ENCODE data around the gene ASNS.
"Not testable (repeated sequence)": the region's sequence is repeated elsewhere in the genome, so short reads cannot be mapped to it uniquely, and the experiment has no call there.

The ASNS gene

GRCh38 chr7:97851683-97852082, 20.5 kb downstream of the ASNS start:
- POLR2A ChIA-PET = no interaction called here

DNA sequence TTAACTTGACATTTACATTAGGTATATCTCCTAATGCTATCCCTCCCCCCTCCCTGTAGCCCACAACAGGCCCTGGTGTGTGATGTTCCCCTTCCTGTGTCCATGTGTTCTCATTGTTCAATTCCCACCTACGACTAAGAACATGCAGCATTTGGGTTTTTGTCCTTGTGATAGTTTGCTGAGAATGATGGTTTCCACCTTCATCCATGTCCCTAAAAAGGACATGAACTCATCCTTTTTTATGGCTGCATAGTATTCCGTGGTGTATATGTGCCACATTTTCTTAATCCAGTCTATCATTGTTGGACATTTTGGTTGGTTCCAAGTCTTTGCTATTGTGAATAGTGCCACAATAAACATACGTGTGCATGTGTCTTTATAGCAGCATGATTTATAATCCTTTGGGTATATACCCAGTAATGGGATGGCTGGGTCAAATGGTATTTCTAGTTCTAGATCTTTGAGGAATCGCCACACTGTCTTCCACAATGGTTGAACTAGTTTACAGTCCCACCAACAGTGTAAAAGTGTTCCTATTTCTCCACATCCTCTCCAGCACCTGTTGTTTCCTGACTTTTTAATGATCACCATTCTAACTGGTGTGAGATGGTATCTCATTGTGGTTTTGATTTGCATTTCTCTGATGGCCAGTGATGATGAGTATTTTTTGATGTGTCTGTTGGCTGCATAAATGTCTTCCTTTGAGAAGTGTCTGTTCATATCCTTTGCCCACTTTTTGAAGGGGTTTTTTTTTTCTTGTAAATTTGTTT, 21.8 kb downstream of the ASNS start:
- CTCF ChIA-PET; POLR2A ChIA-PET; DNase-seq (ENCODE audit: extremely low spot score): not testable (repeated sequence)

More at GRCh38 chr7:97851683-97852082, 20.5 kb downstream of the ASNS start:
- no peak for TF ChIP-seq CTCF (IDR thresholded peaks at IDR 0.05; ENCODE audit: control extremely low read depth, extremely low read depth, low read depth, missing control alignments)
- CTCF ChIA-PET = interaction anchor here (1.3 to 1.6 kb wide), 2 partner anchors 15 to 747 kb away, joined by 3 read pairs; no protein-coding TSS in a partner anchor
- DNase-seq (ENCODE audit: extremely low spot score) = no peak

DNA sequence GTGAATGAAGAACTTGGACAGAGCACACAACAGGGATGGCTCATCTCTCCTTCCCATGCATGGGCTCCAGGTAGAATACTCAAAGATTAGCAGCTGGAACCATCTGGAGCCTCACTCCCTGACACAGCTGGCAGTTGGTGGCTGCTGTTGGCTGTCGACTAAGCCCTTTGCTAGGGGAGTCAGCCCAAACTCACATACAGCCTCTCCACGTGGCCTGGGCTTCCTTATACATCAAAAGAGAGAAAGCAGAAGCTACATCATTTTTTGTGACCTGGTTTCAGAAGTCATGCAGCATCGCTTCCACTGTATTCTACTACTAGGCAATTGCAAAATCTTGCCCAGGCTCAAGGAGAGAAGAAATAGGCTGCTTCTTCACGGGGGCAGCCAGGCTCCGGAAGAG, 24.4 kb downstream of the ASNS start:
- CTCF ChIA-PET = interaction anchor here (1.9 to 6.6 kb wide), 3 partner anchors 9 to 743 kb away, joined by 6 to 51 read pairs (median 10); no protein-coding TSS in a partner anchor
- no peak for TF ChIP-seq CTCF (IDR thresholded peaks at IDR 0.05; ENCODE audit: control extremely low read depth, extremely low read depth, low read depth, missing control alignments)
- DNase-seq (ENCODE audit: extremely low spot score) = no peak
- POLR2A ChIA-PET = interaction anchor here (0.6 kb wide), 1 partner anchor 164 kb away, joined by 5 read pairs; no protein-coding TSS in a partner anchor

GRCh38 chr7:97846945-97847344, 25.3 kb downstream of the ASNS start:
- no peak for DNase-seq (ENCODE audit: extremely low spot score)
- ChIA-PET CTCF (interaction anchor here (6.6 kb wide), 1 partner anchor 11 kb away, joined by 51 read pairs; no protein-coding TSS in a partner anchor), POLR2A (no interaction called here)

DNA sequence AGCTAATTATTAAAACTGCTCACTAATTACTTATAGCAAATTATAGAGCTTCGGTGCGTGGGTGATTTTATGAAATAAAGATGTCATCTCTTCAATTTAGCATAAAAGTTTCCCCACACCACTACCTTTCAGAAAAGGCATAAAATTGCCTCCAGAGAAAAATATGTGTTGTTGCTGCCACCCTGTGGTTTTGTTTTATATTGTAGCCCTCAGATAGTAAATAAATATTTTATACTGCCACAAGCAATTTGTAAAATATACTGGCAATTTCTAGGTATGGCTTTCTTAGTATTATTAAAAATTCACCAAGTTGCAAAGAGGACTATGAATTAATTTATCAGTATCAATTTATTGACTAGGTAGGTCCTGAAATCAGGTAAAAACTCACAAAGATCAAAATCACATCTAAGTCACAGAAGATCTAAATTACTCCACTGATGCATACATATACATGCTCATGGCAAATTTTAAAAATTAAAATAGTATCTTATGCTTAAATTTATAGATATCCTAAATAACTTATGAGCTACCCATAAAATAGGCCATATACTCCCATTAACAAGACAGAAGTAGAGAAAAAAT, 26.5 kb downstream of the ASNS start:
- ChIA-PET POLR2A (no interaction called here), CTCF (interaction anchor here (0.7 to 6.6 kb wide), 15 partner anchors 10 to 741 kb away, joined by 3 to 51 read pairs (median 4); partner anchors contain the start of gene SDHAF3)
- no peak for DNase-seq (ENCODE audit: extremely low spot score)
- peak; percentile 37 for TF ChIP-seq CTCF (IDR thresholded peaks at IDR 0.05; ENCODE audit: control extremely low read depth, extremely low read depth, low read depth, missing control alignments)

More at GRCh38 chr7:97846945-97847344, 25.3 kb downstream of the ASNS start:
- TF ChIP-seq CTCF (IDR thresholded peaks at IDR 0.05; ENCODE audit: control extremely low read depth, extremely low read depth, low read depth, missing control alignments) = no peak

DNA sequence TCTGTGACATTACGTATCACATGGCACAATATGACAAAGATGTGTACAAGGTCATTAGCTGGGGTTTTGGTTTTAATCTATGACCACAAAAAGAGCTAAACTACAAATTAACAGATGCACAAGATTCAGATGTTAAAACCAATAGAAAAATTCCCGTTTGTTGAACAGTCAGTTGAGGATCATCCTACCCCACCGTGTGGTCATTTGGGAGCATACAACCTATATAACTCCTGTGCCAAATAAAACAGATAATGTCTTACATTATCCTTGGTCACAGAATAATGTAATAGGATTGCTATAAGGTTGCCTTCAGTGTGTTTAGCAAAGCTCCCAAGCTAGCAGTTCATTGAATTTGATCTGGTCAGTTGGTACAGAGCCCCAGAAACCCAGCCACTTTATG, 28.2 kb downstream of the ASNS start:
- CTCF ChIA-PET = interaction anchor here (1.1 to 6.6 kb wide), 7 partner anchors 8 to 1799 kb away, joined by 3 to 51 read pairs (median 7); partner anchors contain the start of gene SDHAF3
- DNase-seq (ENCODE audit: extremely low spot score) = no peak
- POLR2A ChIA-PET = no interaction called here
- no peak for TF ChIP-seq CTCF (IDR thresholded peaks at IDR 0.05; ENCODE audit: control extremely low read depth, extremely low read depth, low read depth, missing control alignments)
